ENCODE measurements around the gene TKTL1. TPM values are rescaled to one million over a fixed set of nuclear protein-coding genes. Genes with fewer than 3 reads are reported as not detected.

Gene TKTL1
- total and polyA plus RNA-seq, 2 experiments from 2014 or later, result not detected

GRCh38 chrX:154310616-154311536, 15.3 kb downstream of the TKTL1 start:
- no peak for DNase-seq
- H2AFZ ChIP-seq, result no peak overlapping the region
- WGBS, 2 experiments (ENCODE audit: low coverage in 1 of 2, low lambda C conversion rate in 2 of 2, missing lambda C conversion rate in 2 of 2), result 87 to 91% methylated on average over 15 to 19 of the region's 19 CpGs

GRCh38 chrX:154312116-154312515, 16.5 kb downstream of the TKTL1 start:
- Histone ChIP-seq H3K9me3 (ENCODE audit: low read depth) (no peaks in the 10 kb centered on the region), H3K4me1 (ENCODE audit: insufficient read depth) (peaks cover 7% of the 10 kb centered on the region; the same call in 1 of the 2 replicates), H3K79me2 (ENCODE audit: insufficient read depth) (no peaks in the 10 kb centered on the region), H3K4me3 (no peak overlapping the region), H3K27me3 (replicated peaks; ENCODE audit: insufficient read depth) (no peaks in the 10 kb centered on the region), H3K27ac (no peak overlapping the region), H3K36me3 (ENCODE audit: low read depth) (no peaks in the 10 kb centered on the region), H4K20me1 (ENCODE audit: insufficient read depth) (no peaks in the 10 kb centered on the region), H3F3A (ENCODE audit: insufficient read depth) (no peaks in the 10 kb centered on the region), H3K4me2 (ENCODE audit: unreplicated experiment) (no peak overlapping the region), H3K9ac (no peak overlapping the region), H2AFZ (no peak overlapping the region), H3K9me2 (ENCODE audit: insufficient read depth) (no peaks in the 10 kb centered on the region)
- TF ChIP-seq EZH2 (IDR thresholded peaks at IDR 0.05; ENCODE audit: insufficient read depth, poor library complexity, severe bottlenecking) (no peak), EZH2phosphoT487 (IDR thresholded peaks at IDR 0.05; ENCODE audit: insufficient read depth, low read depth) (no peak)
- in situ Hi-C loops (cut with MboI), result no loop called here
- 79 to 81% methylated on average over 7 of the region's 7 CpGs for WGBS, 2 experiments (ENCODE audit: low coverage in 1 of 2, low lambda C conversion rate in 2 of 2, missing lambda C conversion rate in 2 of 2)
- DNase-seq, result no peak

More at GRCh38 chrX:154310616-154311536, 15.3 kb downstream of the TKTL1 start:
- Histone ChIP-seq H3K9me3 (ENCODE audit: low read depth) (no peaks in the 10 kb centered on the region), H3F3A (ENCODE audit: insufficient read depth) (no peaks in the 10 kb centered on the region), H3K27me3 (replicated peaks; ENCODE audit: insufficient read depth) (no peaks in the 10 kb centered on the region), H3K36me3 (ENCODE audit: low read depth) (no peaks in the 10 kb centered on the region), H4K20me1 (ENCODE audit: insufficient read depth) (no peaks in the 10 kb centered on the region), H3K27ac (no peak overlapping the region), H3K4me3 (no peak overlapping the region), H3K4me2 (ENCODE audit: unreplicated experiment) (no peak overlapping the region), H3K4me1 (ENCODE audit: insufficient read depth) (peaks cover 7% of the 10 kb centered on the region; the same call in 1 of the 2 replicates), H3K9me2 (ENCODE audit: insufficient read depth) (no peaks in the 10 kb centered on the region), H3K9ac (no peak overlapping the region), H3K79me2 (ENCODE audit: insufficient read depth) (no peaks in the 10 kb centered on the region)
- TF ChIP-seq EZH2phosphoT487 (IDR thresholded peaks at IDR 0.05; ENCODE audit: insufficient read depth, low read depth) (no peak), EZH2 (IDR thresholded peaks at IDR 0.05; ENCODE audit: insufficient read depth, poor library complexity, severe bottlenecking) (no peak)
- in situ Hi-C loops (cut with MboI), result no loop called here

- no peak overlapping the region for H3K4me3 ChIP-seq
- no peaks in the 10 kb centered on the region for H3K36me3 ChIP-seq (ENCODE audit: low read depth)
- no peaks in the 10 kb centered on the region for H3K9me3 ChIP-seq (ENCODE audit: low read depth)
- H3K9me2 ChIP-seq (ENCODE audit: insufficient read depth), result no peaks in the 10 kb centered on the region
- in situ Hi-C loops (cut with MboI), result no loop called here
- no peak overlapping the region for H2AFZ ChIP-seq
- TF ChIP-seq EZH2 (IDR thresholded peaks at IDR 0.05; ENCODE audit: insufficient read depth, poor library complexity, severe bottlenecking), result no peak
- TF ChIP-seq EZH2phosphoT487 (IDR thresholded peaks at IDR 0.05; ENCODE audit: insufficient read depth, low read depth), result no peak
- no peak overlapping the region for H3K9ac ChIP-seq
- H3K4me2 ChIP-seq (ENCODE audit: unreplicated experiment), result no peak overlapping the region
- H3K4me1 ChIP-seq (ENCODE audit: insufficient read depth), result peaks cover 7% of the 10 kb centered on the region; the same call in 1 of the 2 replicates
- H4K20me1 ChIP-seq (ENCODE audit: insufficient read depth), result no peaks in the 10 kb centered on the region
- no peak for DNase-seq
- no peaks in the 10 kb centered on the region for H3K79me2 ChIP-seq (ENCODE audit: insufficient read depth)
- H3K27me3 ChIP-seq (replicated peaks; ENCODE audit: insufficient read depth), result no peaks in the 10 kb centered on the region
- 87 to 100% methylated on average over 2 to 5 of the region's 5 CpGs for WGBS, 2 experiments (ENCODE audit: low coverage in 1 of 2, low lambda C conversion rate in 2 of 2, missing lambda C conversion rate in 2 of 2)
- no peaks in the 10 kb centered on the region for H3F3A ChIP-seq (ENCODE audit: insufficient read depth)
- no peak overlapping the region for H3K27ac ChIP-seq
Measured at GRCh38 chrX:154313147-154313546, 17.6 kb downstream of the TKTL1 start.

- Histone ChIP-seq H3K4me2 (ENCODE audit: unreplicated experiment) (no peak overlapping the region), H3K27me3 (replicated peaks; ENCODE audit: insufficient read depth) (no peaks in the 10 kb centered on the region), H3K9me3 (ENCODE audit: low read depth) (no peaks in the 10 kb centered on the region), H2AFZ (no peak overlapping the region), H3K4me3 (no peak overlapping the region), H3K4me1 (ENCODE audit: insufficient read depth) (peaks cover 7% of the 10 kb centered on the region; the same call in 1 of the 2 replicates), H3K27ac (no peak overlapping the region), H4K20me1 (ENCODE audit: insufficient read depth) (no peaks in the 10 kb centered on the region), H3K36me3 (ENCODE audit: low read depth) (no peaks in the 10 kb centered on the region), H3K9me2 (ENCODE audit: insufficient read depth) (no peaks in the 10 kb centered on the region), H3K79me2 (ENCODE audit: insufficient read depth) (no peaks in the 10 kb centered on the region), H3K9ac (no peak overlapping the region), H3F3A (ENCODE audit: insufficient read depth) (no peaks in the 10 kb centered on the region)
- DNase-seq, result no peak
- in situ Hi-C loops (cut with MboI), result no loop called here
- 63 to 72% methylated on average over 3 of the region's 3 CpGs for WGBS, 2 experiments (ENCODE audit: low coverage in 1 of 2, low lambda C conversion rate in 2 of 2, missing lambda C conversion rate in 2 of 2)
- TF ChIP-seq EZH2 (IDR thresholded peaks at IDR 0.05; ENCODE audit: insufficient read depth, poor library complexity, severe bottlenecking) (no peak), EZH2phosphoT487 (IDR thresholded peaks at IDR 0.05; ENCODE audit: insufficient read depth, low read depth) (no peak)
Measured at GRCh38 chrX:154315416-154315815, 19.8 kb downstream of the TKTL1 start.
